VCaP (cell line): ENCODE results near the gene SLC1A2.

ENCODE experiments used
- H3K27ac ChIP-seq: fragments of 450-650 bp; 2 replicates; pipeline ENCODE4 v1.5.1; 2017
- TF ChIP-seq, protein P1 (sequence below): fragments of 450-650 bp; conservative IDR thresholded peaks from 2 replicates; pipeline ENCODE4 v1.5.1; 2017; ENCODE audit warnings: mild to moderate bottlenecking, moderate library complexity

Gene SLC1A2

DNA sequence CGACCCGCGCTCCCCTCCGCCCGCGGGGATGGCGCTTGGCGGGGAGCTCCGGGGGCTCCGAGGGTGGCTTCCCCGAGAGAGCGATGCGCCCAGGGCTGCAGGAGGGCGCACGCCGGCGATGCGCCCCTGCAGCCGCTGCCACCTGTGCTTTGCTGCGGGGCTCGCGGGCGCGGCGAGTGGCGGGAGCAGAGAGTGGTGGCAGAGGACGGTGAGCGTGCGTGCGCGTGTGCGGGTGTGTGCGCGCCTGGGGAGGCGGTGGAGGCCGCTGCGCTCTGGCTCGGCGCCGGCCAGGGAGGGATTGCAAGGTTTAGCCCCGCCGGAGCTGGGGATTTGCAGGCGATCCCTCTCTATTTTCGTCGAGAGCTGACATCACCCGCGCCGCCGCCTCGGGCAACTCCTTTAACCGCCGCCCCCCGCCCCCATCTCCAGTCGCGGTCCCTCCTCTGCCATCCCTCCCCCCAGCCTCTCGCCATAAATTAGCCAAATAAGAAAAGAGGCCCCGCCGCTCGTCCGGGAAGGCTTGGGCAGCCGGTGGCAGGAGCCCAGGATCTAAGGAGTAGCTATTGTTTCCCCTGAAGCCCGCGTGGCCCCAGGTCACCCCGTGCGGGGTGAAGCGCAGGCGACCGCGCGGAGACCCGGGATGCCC lies at the start of gene SLC1A2:
SLC1A2 (minus strand) TSS at position 375 of the 646 bp plus-strand sequence. CDS start 592 bp downstream, outside the sequence.
- TF ChIP-seq, protein P1, sequence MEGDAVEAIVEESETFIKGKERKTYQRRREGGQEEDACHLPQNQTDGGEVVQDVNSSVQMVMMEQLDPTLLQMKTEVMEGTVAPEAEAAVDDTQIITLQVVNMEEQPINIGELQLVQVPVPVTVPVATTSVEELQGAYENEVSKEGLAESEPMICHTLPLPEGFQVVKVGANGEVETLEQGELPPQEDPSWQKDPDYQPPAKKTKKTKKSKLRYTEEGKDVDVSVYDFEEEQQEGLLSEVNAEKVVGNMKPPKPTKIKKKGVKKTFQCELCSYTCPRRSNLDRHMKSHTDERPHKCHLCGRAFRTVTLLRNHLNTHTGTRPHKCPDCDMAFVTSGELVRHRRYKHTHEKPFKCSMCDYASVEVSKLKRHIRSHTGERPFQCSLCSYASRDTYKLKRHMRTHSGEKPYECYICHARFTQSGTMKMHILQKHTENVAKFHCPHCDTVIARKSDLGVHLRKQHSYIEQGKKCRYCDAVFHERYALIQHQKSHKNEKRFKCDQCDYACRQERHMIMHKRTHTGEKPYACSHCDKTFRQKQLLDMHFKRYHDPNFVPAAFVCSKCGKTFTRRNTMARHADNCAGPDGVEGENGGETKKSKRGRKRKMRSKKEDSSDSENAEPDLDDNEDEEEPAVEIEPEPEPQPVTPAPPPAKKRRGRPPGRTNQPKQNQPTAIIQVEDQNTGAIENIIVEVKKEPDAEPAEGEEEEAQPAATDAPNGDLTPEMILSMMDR, result peak; percentile 52
- peak within 1 kb of the TSS; percentile 67 for H3K27ac ChIP-seq

DNA sequence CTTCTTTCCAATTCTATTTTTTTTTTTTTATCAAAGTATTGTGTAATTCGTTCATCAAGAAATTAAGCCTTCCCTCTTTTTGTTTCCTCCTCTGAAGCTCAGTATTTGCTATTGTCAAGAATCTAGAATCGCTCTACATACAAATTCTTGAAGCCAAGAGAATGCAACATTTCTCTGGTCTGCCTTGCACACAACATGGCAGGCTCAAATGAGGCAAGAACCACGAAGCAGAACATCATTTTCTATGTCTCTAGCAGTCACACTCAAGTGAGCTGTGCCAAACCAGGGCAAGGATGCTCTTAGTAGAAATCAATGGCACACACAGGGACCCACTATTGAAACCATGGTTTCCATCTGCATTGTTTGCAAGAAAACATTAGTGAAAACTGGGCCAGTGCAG lies 46.7 kb upstream of the SLC1A2 start:
- H3K27ac ChIP-seq, result no peak overlapping the region

DNA sequence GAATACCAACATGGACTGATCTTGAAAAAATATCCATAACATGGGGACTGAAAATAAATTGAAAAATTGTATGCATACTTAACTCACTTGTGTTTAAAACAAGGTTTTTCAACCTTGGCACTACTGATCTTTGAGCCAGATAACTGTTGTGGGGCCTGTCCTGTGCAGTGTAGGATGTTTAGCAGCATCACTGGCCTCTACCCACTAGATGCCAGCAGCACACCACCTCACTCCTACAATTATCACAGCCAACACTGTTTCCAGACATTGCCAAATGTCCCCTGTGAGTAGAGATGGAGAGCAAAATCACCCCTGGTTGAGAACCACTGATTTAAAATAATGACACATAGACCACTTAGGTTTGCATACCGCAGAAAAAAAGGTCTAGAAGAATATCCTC lies 45.0 kb upstream of the SLC1A2 start:
- no peak overlapping the region for H3K27ac ChIP-seq
- TF ChIP-seq, protein P1, result peak; percentile 78

More for the DNA sequence above, 46.7 kb upstream of the SLC1A2 start:
- TF ChIP-seq, protein P1, result no peak

DNA sequence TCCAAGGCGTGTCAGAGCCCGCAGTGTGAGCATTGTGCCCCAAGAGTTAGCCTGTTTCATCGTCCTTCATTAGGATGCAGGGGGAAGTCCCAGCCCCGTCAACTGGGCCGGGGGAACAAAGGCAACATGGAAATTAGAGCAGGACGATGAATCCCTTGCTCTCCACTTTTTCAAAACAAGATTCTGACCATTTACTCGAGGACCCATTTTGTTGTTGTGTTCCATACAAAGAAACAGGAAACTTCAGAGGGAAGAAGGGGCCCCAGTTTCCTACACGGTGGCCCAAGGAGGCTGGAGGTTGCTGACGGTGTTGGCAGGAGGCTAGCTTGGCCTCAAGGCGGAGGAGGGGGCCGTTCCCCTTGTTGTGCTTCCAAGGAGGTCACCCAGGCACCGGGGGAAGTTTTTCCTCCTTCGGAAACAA lies 44.0 kb upstream of the SLC1A2 start:
- no peak overlapping the region for H3K27ac ChIP-seq
- TF ChIP-seq, protein P1, result no peak

DNA sequence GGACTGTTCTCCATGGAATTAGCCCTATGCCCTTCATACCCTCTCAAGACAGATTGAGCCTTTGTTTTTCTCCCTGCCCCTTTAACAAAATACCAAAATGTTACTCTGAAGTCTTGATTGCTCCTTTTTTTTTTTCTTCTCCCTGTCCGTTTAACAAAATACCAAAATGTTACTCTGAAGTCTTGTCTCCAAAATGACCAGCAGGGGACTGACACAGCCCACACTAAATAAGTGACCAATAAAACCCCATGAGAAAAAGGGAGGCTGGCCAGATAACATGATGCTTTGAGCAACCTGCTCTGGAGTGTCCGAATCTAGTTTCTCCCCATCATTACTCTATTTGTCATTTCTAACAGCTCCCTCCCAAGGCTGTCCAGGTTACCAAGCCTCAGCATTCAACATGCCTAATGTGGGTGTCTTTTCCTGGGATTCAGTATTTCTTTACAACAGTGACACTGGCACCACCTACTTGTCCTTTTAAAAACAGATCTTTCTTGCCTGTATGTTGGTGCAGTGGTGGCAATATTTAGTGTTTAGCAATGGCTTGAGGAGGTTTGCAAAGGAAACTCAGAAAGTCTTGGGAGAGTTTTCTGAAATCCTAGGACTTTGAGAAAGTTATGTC lies 42.7 kb upstream of the SLC1A2 start:
- no peak overlapping the region for H3K27ac ChIP-seq
- TF ChIP-seq, protein P1, result peak; percentile 10; the same call in 1 of the 2 replicates

DNA sequence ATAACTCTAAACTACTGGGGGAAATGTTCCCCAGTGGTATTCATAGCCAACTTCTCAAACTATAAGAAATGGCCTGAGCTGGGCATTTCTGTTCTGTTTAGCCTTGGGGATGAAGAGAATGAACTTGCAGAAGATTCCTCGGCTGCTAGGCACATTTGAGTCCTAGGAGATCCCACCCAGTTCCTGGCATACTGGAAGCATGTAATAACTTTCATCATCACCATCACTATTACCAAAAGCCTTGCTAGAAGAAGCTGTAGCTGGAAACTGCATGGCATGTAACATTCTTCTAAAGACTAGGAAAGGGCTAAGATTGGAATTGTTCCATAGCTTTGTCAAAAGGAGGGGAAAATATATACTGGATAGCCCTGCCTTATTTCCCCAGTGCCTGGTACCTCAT lies 40.1 kb upstream of the SLC1A2 start:
- no peak overlapping the region for H3K27ac ChIP-seq
- TF ChIP-seq, protein P1, result no peak

DNA sequence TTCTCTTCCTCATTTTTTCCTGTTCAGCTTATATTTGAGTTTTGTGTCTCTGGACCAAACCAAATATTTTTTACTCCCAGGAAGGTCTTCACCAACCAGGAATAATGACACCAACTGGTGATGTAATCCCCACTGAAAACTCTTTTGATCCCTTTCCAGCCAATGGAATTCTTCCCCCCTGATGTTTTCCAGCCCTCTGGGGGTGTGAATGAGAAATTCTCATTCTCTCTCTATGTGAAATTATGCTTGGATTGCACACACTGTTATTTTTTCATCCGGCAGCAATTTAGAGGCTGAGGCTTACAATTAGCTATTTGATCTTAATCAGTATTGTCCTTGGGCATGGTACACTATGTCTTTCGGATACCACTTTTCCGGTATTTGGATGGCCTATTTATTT lies 39.5 kb upstream of the SLC1A2 start:
- H3K27ac ChIP-seq, result no peak overlapping the region
- TF ChIP-seq, protein P1, result no peak
